OCI-LY7 (cell line): Measurements from ENCODE around the gene FBLN1. TPM values are rescaled to one million over a fixed set of nuclear protein-coding genes. Genes with fewer than 3 reads are reported as not detected.

ENCODE experiments used
- BruUV-seq: library from RNA; stranded (reverse); fragments of 400-500 nt; replicated peaks from 2 replicates; lab custom pipeline; 2021; lab: Mats Ljungman, UMichigan
- CTCF ChIA-PET: fragments of 300-600 bp; sonication (Branson Sonifier 250); formaldehyde crosslinking; loops from one replicate; lab custom pipeline; 2022; ENCODE audit warnings: antibody characterized with exemption; ENCODE audit not compliant: unreplicated experiment; lab: Charles Lee
- POLR2A ChIA-PET: fragments of 300-600 bp; sonication (Branson Sonifier 250); formaldehyde crosslinking; loops from one replicate; lab custom pipeline; 2022; ENCODE audit warnings: antibody characterized with exemption; lab: Charles Lee
- DNase-seq: peaks from one replicate; pipeline ENCODE4 v3.0.0-alpha.2; 2015; ENCODE audit warnings: low spot score
- H2AFZ ChIP-seq: fragments of 200-600 bp; sonication (generic), shearing (Covaris generic); 2 replicates; pipeline ENCODE4 v1.6.1; 2014; ENCODE audit warnings: mild to moderate bottlenecking, antibody characterized with exemption, low read length, moderate library complexity
- H3K27ac ChIP-seq: fragments of 200-600 bp; sonication (generic); 2 replicates; pipeline ENCODE4 v1.5.1; 2014; ENCODE audit warnings: mixed run types, low read depth, mild to moderate bottlenecking, moderate library complexity, low read length, inconsistent platforms; ENCODE audit not compliant: poor library complexity, severe bottlenecking
- H3K36me3 ChIP-seq: fragments of 200-600 bp; sonication (generic); 2 replicates; pipeline ENCODE4 v1.6.1; 2014; ENCODE audit warnings: mild to moderate bottlenecking, antibody characterized with exemption, low read length, moderate library complexity, mixed read lengths; ENCODE audit not compliant: insufficient read depth
- H3K4me1 ChIP-seq: fragments of 200-600 bp; sonication (generic); 2 replicates; pipeline ENCODE4 v1.5.1; 2014; ENCODE audit warnings: mild to moderate bottlenecking, low read length; ENCODE audit not compliant: insufficient read depth, poor library complexity, severe bottlenecking
- H3K4me2 ChIP-seq: fragments of 200-600 bp; sonication (generic); 2 replicates; pipeline ENCODE4 v1.6.1; 2014; ENCODE audit warnings: mild to moderate bottlenecking, low read length
- H3K4me3 ChIP-seq: fragments of 200-600 bp; sonication (generic); 2 replicates; pipeline ENCODE4 v1.5.1; 2014; ENCODE audit warnings: mild to moderate bottlenecking, low read depth, low read length; ENCODE audit not compliant: poor library complexity, severe bottlenecking
- H3K79me2 ChIP-seq: fragments of 200-600 bp; sonication (generic); 2 replicates; pipeline ENCODE4 v1.6.1; 2016; ENCODE audit warnings: low read depth, mild to moderate bottlenecking, low read length, moderate library complexity, mixed read lengths; ENCODE audit not compliant: insufficient read depth
- H3K9me2 ChIP-seq: fragments of 200-600 bp; sonication (generic); 2 replicates; pipeline ENCODE4 v1.6.1; 2016; ENCODE audit warnings: mild to moderate bottlenecking, low read length, mixed read lengths; ENCODE audit not compliant: insufficient read depth
- H3K9me3 ChIP-seq: fragments of 200-600 bp; sonication (generic); 2 replicates; pipeline ENCODE4 v1.6.1; 2014; ENCODE audit warnings: mild to moderate bottlenecking, mixed run types, low read length, mixed read lengths
- H4K20me1 ChIP-seq: fragments of 200-600 bp; sonication (generic); 2 replicates; pipeline ENCODE4 v1.6.1; 2014; ENCODE audit warnings: mild to moderate bottlenecking, antibody characterized with exemption, low read length, moderate library complexity, mixed read lengths; ENCODE audit not compliant: insufficient read depth
- EZH2phosphoT487 ChIP-seq: fragments of 200-600 bp; sonication (generic); IDR thresholded peaks from 2 replicates; pipeline ENCODE4 v1.6.1; 2018; ENCODE audit warnings: low read depth, borderline replicate concordance, mild to moderate bottlenecking, mixed run types, antibody characterized with exemption, low read length, moderate library complexity, mixed read lengths
- intact Hi-C: fragments of 100-400 bp; cut with micrococcal nuclease; formaldehyde crosslinking; loops from one replicate; pipeline ENCODE4 v1.10.0; 2022; ENCODE audit not compliant: unreplicated experiment
- total RNA-seq, 2 experiments: library from RNA; depleted of rRNA in 1 of 2; stranded (reverse); fragments of >200 nt in 1 of 2; shearing (Covaris generic) in 1 of 2; gene quantifications; 2 replicates each; pipeline ENCODE4 v1.2.3, GENCODE V29; 2014 to 2022
- TF ChIP-seq, protein P1 (sequence below): fragments of 200-600 bp; sonication (generic); conservative IDR thresholded peaks from 2 replicates; pipeline ENCODE4 v1.5.1; 2014; ENCODE audit warnings: mild to moderate bottlenecking, antibody characterized with exemption, low read length, moderate library complexity, mixed read lengths

FBLN1 gene
- total RNA-seq, 2 experiments from 2014 or later: not detected

- H4K20me1 ChIP-seq: no peaks in the 10 kb centered on the region
- H3K4me2 ChIP-seq: no peak overlapping the region
- ChIA-PET CTCF (no interaction called here), POLR2A (no interaction called here)
- no peak overlapping the region for H3K27ac ChIP-seq
- H3K36me3 ChIP-seq: no peaks in the 10 kb centered on the region
- no peaks in the 10 kb centered on the region for H3K79me2 ChIP-seq
- peaks cover 5% of the 10 kb centered on the region; the same call in 1 of the 2 replicates for H3K9me3 ChIP-seq
- no peak for TF ChIP-seq EZH2phosphoT487
- TF ChIP-seq, protein P1, sequence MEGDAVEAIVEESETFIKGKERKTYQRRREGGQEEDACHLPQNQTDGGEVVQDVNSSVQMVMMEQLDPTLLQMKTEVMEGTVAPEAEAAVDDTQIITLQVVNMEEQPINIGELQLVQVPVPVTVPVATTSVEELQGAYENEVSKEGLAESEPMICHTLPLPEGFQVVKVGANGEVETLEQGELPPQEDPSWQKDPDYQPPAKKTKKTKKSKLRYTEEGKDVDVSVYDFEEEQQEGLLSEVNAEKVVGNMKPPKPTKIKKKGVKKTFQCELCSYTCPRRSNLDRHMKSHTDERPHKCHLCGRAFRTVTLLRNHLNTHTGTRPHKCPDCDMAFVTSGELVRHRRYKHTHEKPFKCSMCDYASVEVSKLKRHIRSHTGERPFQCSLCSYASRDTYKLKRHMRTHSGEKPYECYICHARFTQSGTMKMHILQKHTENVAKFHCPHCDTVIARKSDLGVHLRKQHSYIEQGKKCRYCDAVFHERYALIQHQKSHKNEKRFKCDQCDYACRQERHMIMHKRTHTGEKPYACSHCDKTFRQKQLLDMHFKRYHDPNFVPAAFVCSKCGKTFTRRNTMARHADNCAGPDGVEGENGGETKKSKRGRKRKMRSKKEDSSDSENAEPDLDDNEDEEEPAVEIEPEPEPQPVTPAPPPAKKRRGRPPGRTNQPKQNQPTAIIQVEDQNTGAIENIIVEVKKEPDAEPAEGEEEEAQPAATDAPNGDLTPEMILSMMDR: no peak
- no peak overlapping the region for H2AFZ ChIP-seq
- no peaks in the 10 kb centered on the region for H3K4me1 ChIP-seq
- no peaks in the 10 kb centered on the region for H3K9me2 ChIP-seq
- intact Hi-C loops: loop anchor here (10.0 kb wide), 1 partner anchor 262 kb away; no protein-coding TSS in a partner anchor
- no TSS peak for BruUV-seq
- no peak for DNase-seq
- no peak overlapping the region for H3K4me3 ChIP-seq
These were observed 69.8 kb downstream of the FBLN1 start for GRCh38 chr22:45572444-45572843.

DNA sequence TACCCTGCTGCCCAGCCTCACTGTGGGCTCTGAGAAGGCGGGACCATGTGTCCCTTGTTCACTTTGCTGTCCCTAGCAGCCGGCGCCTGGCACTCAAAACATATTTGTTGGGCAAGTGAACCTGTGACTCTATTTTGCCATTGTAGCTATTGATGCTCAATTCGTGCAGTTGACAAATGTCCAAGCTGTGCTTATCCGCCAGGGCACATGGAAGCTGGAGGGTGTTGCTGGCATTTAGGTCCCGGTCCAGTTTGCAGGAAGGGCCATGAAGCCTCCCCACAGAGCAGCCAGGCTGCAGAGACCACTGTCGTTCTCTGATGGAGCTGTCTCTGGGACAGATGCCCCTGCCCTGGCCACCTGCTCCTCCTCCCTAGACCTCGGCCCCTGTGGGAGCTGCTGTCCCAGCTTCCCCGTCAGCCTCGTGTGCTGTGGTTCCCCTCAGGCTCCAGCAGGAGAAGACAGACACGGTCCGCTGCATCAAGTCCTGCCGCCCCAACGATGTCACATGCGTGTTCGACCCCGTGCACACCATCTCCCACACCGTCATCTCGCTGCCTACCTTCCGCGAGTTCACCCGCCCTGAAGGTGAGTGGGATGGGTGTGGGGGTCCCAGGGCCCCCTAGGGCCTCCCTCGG is 71.5 kb downstream of the FBLN1 start:
- no peak for DNase-seq
- H3K4me3 ChIP-seq: no peak overlapping the region
- ChIA-PET CTCF (interaction anchor here (0.6 kb wide), 1 partner anchor 421 kb away, joined by 3 read pairs; no protein-coding TSS in a partner anchor), POLR2A (no interaction called here)
- no peaks in the 10 kb centered on the region for H4K20me1 ChIP-seq
- no peaks in the 10 kb centered on the region for H3K79me2 ChIP-seq
- H2AFZ ChIP-seq: no peak overlapping the region
- no peaks in the 10 kb centered on the region for H3K9me2 ChIP-seq
- H3K36me3 ChIP-seq: no peaks in the 10 kb centered on the region
- BruUV-seq: no TSS peak
- peak overlapping the region; percentile 13; the same call in 1 of the 2 replicates for H3K4me2 ChIP-seq
- TF ChIP-seq, protein P1: no peak
- TF ChIP-seq EZH2phosphoT487: no peak
- no peak overlapping the region for H3K27ac ChIP-seq
- H3K4me1 ChIP-seq: no peaks in the 10 kb centered on the region
- intact Hi-C loops: loop anchor here (10.0 kb wide), 1 partner anchor 261 kb away; no protein-coding TSS in a partner anchor
- H3K9me3 ChIP-seq: peaks cover 5% of the 10 kb centered on the region; the same call in 1 of the 2 replicates

DNA sequence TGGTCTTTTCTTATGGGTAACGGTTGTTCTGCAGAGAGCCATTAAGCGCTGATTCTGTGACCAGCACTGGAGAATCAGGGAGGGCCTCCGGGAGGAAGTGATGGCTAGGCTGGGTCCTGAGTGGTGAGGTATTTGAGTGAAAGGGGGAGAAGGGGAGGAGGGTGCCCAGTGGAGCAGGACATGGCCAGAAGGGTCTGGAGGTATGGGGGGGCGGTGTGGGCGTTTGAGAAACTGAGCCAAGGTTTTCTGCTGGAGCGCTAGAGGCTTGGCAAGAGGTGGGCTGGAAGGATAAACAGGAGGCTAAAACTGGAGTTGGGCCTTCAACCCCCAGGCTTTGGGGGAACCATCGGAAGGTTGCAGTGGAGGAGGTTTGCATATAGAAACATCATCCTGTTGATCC is 72.5 kb downstream of the FBLN1 start:
- H3K9me3 ChIP-seq: peaks cover 5% of the 10 kb centered on the region; the same call in 1 of the 2 replicates
- intact Hi-C loops: loop anchor here (10.0 kb wide), 1 partner anchor 260 kb away; no protein-coding TSS in a partner anchor
- H2AFZ ChIP-seq: no peak overlapping the region
- H3K36me3 ChIP-seq: no peaks in the 10 kb centered on the region
- H3K79me2 ChIP-seq: no peaks in the 10 kb centered on the region
- DNase-seq: no peak
- H3K4me3 ChIP-seq: no peak overlapping the region
- no peak overlapping the region for H3K27ac ChIP-seq
- no TSS peak for BruUV-seq
- POLR2A ChIA-PET: no interaction called here
- H3K4me1 ChIP-seq: no peaks in the 10 kb centered on the region
- no peaks in the 10 kb centered on the region for H3K9me2 ChIP-seq
- no peak overlapping the region; the same call in 1 of the 2 replicates for H3K4me2 ChIP-seq
- H4K20me1 ChIP-seq: no peaks in the 10 kb centered on the region
- CTCF ChIA-PET: no interaction called here
- TF ChIP-seq EZH2phosphoT487: no peak
- TF ChIP-seq, protein P1: no peak
